Measurements from ENCODE around the gene USP36.
A peak's percentile ranks its signal among the peaks of the same experiment; 100 is the strongest.
"Not testable (repeated sequence)": the region's sequence is repeated elsewhere in the genome, so short reads cannot be mapped to it uniquely, and the experiment has no call there.

Gene USP36

DNA sequence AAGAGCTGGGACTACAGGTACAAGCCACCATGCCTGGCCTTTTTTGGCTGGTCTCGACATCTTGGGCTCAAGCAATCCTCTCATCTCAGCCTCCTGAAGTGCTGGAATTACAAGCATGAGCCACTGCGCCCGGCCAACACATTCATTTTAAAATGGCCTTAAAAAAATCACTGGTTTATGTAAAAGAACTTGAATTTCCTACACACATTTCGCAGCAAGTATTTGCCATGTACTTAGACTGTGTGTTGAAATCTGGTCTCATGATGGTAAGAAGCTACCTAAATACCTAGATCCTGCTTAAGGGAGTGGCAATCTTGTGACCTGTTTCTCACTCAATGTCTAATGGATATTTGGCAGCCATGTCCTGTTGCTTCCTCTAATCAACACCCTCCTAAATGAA, 50.1 kb downstream of the USP36 start:
- DNase-seq (ENCODE audit: low read depth): no peak

DNA sequence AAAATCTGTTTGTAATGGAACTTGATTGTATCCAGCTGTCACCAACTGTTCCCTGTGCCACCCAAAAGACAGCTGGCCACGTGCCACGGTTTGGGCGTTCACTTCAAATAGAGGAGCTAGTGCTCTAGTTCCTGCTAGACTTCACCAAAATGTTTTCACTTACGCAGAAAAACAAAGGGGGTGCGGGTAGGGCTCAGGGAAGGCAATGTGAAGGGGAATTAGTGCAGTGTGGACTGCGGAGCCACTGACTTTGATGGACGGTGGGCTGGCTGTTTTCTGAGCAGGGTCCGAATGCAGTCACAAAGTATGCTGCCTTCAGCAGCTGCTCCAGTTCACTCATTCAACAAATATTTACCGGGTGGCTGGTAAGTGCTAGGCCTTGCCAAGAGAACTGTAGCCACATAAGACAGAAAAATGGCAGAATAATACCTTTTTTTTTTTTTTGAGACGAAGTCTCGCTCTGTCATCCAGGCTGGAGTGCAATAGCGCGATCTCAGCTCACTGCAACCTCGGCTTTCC, 50.9 kb downstream of the USP36 start:
- no peak for DNase-seq (ENCODE audit: low read depth)

DNA sequence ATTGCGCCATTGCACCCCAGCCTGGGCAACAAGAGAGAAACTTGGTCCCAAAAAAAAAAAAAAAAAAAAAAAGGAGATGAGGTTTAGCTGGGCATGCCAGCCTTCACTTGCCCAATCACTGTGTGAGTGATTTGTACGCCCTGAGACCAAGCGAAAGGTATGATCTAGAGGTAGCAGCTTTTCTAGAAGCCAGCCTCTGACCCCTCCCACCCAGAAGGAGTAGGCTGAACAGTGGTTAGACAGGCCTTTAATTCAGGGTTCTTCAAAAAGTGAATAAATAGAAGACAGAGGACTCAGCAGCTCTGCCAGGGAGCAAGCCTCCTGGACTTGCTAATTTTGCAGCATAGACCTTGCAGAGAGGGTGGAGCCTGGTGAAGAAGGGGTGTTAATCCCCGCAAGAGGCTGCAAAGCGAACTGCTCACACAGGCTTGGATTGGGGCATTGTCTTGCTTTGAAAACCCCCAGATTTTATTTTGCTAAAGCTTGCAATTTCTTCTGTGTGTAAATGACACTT, 51.4 kb downstream of the USP36 start:
- no peak for DNase-seq (ENCODE audit: low read depth)

DNA sequence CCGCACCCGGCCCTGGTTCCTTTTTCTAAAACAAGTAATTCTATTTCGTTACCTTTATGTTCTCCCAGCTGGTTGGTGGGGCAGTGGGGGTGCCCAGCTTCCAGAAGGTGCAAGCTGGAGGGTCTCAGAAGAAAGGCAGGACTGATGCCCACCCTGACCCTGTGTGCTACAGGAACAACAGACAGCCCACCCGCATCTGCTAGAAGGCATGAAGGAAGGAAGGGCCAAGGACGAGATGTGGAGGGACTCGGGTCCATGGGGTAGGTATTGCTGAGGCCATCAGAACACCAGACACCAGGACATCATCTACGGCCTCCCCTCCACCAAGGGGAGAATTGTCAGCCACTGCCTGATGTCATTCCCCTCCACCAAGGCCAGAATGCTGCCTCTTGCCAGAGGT, 52.2 kb downstream of the USP36 start:
- no peak for DNase-seq (ENCODE audit: low read depth)

DNA sequence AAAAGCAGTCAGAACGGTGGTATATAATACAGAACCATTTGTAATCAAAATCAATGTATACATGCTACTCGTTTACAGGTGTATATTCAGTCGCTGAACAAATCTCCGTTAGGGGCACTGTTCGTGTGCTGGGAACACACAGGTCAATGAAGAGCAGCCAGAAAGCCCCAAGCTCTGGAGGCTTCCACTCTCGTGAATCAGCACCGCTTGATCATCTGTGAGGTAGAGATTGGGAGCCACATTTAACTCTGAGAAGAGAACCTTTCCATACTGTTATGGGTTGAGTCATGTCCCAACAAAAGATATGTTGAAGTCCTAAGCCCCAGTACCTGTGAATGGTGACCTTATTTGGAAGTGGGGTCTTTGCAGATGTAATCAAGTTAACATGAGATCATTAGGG, 53.2 kb downstream of the USP36 start:
- no peak for DNase-seq (ENCODE audit: low read depth)

DNA sequence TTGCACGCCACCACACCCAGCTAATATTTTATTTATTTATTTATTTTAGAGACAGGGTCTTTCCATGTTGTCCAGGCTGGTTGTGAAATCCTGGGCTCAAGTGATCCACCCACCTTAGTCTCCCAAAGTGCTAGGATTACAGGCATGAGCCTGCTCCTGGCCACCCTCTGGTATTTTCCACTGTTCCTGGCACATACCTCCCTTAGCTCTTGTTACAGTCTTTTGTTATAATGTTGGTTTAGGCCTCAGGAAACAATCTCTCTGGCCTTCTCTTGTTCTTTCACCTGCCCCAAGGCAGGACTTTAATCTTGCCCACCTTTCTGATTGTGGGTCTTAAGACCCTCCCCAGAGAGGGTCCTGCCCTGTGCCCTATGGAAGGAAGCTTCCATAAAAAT, 55.0 kb downstream of the USP36 start:
- no peak for DNase-seq (ENCODE audit: low read depth)

DNA sequence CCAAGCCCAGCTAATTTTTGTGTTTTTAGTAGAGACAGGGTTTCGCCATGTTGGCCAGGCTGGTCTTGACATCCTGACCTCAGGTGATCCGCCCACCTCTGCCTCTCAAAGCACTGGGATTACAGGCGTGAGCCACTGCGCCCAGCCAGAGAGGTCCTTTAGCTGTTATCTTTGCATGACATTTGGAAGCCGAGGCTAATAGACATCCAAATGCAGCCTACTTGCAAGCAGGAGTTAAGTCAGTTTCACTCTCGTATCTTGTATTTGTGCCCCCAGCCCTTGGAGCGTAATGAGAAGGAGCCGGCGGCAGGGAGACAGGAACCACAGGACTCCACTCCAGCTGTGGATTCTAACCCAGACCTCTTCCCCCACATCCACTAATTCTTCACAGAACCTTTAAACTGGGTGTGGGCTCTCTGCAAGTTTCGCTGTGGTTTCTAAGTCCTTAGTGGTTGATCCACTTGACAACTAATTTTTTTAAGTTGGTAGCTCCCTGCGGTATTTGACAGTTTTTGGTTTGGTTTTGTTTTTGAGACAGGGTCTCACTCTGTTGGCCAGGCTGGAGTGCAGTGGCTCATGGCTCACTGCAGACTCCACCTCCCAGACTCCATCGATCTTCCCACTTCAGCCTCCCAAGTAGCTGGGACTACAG, 55.5 kb downstream of the USP36 start:
- no peak for DNase-seq (ENCODE audit: low read depth)

DNA sequence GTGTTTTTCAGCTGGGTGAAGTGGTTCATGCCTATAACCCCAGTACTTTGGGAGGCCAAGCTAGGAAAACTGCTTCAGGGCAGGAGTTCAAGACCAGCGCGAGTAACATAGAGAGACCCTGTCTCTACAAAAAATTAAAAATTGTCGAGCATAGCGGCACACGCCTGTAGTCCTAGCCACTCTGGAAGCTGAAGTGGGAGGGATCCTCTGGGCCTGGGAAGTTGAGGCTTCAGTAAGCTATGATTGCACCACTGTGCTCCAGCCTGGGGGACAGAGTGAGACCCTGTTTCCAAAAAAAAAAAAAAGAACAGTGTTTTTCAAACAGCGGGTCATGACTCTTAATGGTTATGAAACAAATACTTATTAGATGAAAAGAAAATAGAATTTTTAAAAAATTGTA, 56.3 kb downstream of the USP36 start:
- no peak for DNase-seq (ENCODE audit: low read depth)

DNA sequence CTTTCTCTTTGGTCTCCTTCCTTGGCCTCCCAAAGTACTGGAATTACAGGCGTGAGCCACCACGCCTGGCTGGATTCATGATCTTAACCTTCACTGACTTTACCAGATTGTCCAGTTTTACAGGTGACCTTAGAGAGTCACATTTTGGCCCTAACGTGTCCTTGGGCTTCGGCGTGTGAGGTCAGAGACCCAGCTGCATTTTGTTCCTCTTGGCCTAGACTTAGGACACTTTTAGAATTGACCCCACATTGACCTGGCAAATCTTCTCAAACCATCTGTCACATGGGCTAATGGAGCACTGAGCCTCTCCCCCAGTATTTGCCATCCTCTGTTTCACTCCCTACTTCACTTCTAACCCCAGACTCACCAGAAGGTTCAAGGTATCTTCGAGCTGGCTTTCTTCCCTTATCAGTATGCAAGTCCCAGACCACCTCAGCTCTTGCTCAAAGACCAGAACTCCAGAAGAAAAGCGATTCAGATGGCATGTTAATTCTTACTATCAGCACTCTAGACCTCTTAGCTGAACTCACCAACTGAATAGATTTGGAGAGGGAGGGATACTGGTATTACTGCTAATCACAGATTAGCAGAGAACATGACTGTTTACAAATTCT, 56.8 kb downstream of the USP36 start:
- no peak for DNase-seq (ENCODE audit: low read depth)

DNA sequence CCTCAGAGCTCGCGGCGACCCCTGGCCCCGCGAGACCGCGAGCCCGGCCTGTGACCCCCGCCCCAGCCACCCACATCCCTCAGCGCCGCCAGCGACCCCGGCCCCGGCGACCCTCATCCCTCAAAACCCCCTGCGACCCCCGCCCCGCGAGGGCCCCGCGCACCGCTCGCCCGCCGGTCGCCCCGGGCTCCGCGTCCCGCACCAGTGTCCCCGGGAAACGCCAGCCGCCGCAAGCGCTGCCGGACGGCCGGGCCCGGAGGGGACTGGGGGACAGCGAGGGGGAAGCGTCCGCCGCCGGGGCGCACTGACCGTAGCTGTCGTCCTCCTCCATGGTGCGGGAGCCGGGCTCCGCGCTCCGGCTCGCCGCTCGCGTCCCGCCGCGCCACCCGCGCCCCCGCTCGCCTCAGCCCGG, 58.7 kb downstream of the USP36 start, which contains the start of gene CYTH1:
TSS of gene CYTH1 (minus strand) at position 381 of the 412 bp plus-strand sequence. CDS start at position 331, 50 bp downstream.
- DNase-seq (ENCODE audit: low read depth): no peak

DNA sequence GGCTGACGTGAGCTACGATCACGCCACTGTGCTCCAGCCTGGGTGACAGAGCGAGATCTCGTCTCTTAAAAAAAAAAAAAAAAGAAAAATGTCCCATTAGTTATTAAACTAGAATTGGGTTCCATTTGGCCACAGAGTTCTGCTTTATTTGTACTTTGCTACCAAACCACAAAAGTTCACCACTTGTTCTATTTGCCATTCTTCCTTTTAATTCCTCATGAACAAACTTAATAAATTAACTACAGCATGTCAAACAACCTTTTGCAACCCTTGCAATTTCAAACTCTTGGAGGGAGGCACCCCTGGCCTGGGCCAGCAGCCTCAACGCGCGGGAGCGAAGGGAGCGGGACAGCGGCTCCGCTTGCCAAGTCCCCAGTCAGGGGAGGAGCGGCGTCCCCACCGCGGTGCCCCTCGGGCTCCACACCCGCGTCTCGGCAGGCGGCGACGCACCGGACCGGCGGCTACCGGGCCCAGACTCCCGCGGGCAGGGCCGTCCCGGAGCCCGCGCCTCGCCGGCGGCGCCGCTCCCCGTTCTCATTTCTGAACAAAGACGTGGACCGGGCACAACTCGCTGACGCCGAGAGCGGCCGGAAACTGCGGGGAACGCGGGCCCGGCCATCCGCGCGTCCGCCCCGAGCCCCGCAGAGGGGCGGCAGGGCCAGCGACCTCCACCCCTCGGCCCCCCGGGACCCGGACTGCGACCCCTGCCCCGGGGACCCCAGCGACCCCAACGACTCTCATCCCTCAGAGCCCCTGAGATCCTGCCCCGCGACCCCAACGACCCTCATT, 59.3 kb downstream of the USP36 start:
- DNase-seq (ENCODE audit: low read depth): no peak

DNA sequence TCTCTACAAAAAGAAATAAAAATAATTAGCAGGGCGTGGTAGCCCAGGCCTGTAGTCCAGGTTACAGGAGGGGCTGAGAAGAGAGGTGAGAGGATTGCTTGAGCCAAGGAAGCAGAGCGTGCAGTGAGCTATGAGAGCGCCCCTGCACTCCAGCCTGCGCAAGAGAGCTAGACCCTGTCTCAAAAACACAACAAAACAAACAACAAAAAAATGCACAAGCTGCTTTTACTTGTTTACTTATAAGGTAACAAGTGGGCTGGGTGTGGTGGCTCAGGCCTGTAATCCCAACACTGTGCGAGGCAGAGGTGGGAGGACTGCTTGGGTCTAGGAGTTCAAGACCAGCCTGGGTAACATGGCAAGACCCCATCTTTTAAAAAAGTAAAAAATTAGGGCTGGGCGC, 60.3 kb downstream of the USP36 start:
- DNase-seq (ENCODE audit: low read depth): no peak

DNA sequence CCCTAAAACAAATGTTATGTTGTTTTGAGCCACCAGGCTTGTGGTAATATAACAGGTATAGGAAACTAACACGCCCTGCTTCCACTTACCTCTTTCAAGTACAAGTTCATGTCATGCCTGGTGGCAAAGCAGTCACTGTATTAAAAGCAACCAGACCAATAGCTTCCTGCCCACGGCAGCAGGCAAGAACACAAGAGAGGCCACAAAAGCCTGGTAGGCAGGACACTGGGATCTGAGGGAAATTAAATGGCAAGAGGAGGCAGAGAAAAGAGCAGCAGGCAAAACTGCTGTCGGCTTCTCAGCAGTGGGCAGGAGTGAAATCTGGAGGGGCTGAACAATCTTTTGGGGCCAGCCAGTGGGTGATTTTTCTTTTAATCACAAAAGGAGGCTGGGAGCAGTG, 60.8 kb downstream of the USP36 start:
- DNase-seq (ENCODE audit: low read depth): peak; percentile 51

DNA sequence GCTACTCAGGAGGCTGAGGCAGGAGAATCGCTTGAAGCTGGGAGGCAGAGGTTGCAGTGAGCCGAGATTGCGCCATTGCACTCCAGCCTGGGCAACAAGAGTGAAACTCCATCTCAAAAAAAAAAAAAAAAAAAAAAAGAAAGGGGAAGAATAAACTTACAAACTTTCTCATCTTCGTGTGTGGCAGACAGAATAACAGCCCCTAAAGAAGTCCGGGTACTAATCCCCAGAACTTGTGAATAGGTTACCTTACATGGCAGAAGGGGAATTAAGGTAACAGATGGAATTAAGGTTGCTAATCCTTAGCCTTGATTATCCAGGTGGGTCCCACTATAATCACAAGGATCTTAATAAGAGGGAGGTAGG, 61.3 kb downstream of the USP36 start:
- DNase-seq (ENCODE audit: low read depth): not testable (repeated sequence)

DNA sequence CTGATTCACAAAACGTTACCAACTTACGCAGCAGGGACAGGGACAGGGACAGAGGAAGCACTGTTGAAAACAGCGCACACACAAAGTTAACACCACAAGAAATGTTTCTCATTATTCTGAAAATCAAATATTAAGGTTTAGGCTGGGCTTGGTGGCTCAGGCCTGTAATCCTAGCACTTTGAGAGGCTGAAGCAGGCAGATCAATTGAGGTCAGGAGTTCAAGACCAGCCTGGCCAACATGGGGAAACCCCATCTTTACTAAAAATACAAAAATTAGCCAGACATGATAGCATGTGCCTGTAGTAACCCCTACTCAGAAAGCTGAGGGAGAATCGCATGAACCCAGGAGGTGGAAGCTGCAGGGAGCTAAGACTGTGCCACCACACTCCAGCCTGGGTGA, 62.7 kb downstream of the USP36 start:
- DNase-seq (ENCODE audit: low read depth): no peak

DNA sequence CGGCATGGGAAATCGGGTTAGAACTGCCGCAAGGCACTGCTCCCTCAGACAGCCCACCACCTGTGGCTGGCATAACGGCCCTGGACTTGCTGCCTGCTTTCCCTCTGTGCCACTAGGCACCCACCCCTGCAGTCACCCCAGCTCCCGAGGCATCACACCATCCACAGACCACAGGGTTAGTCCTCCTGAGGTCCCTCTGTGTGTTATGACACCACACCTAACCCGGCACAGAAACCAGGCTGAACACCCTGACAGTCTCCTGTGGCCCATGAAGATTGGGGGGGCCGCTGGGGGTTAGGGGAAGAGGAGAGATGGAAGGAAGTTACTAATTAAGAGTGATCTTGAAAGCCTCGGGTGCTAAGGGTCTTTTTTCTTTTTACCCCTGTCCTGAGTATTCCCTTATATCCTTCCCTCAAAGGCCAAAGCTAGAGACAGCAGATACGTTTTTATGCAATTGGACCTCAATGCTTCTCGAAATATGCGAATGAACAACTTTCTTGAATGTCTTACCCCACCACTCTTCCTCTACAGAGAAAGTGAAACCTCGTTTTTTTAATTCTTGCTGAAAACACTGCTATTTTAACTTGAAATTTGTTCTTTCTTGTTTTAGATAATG, 65.5 kb downstream of the USP36 start:
- DNase-seq (ENCODE audit: low read depth): peak; percentile 60

DNA sequence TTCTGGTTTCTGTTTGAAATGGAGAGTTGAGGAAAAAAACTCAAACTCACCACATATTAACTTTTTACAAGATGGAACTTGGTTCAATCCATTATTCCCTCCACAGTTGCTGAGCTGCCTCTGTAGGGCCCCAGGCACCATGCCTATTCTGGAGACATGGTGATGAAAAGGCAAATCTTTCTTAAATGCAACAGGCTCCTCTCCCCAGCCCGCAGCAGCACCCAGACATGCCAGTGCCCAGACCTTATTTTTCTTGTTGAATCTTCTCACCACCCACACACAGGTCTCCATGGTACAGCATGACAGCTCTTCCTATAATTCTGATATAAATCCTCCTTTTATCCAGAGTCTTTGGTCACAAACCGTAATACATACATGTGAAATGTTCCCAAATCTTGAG, 66.2 kb downstream of the USP36 start:
- DNase-seq (ENCODE audit: low read depth): no peak

DNA sequence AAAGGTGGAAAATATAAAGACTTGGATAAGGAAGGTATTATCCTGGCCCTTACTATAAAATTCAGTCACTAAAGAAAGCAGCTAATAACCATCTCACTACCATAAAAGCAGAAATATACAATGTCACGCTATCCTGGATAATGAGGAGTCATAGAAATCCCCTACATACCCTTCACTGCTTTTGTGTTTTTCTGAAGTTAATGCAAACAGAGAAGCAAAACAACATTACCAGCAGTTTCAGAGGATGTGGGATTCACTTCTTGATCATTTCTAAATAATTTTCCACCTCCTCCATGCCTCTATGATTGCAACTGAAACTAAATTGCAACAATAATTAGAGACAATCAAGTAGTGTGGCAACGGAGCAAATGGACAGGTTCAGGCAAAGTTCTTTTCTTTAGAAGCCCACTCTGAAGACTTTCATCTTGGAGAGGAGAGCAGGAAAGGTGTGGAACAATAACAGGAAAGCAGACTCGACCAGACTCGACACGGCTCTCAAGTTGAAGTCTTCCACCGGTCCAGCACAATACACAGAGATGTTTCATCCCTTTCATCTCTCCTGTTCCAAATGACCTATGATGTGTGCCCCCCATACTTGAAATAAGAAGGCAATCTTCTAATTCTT, 68.7 kb downstream of the USP36 start:
- no peak for DNase-seq (ENCODE audit: low read depth)

DNA sequence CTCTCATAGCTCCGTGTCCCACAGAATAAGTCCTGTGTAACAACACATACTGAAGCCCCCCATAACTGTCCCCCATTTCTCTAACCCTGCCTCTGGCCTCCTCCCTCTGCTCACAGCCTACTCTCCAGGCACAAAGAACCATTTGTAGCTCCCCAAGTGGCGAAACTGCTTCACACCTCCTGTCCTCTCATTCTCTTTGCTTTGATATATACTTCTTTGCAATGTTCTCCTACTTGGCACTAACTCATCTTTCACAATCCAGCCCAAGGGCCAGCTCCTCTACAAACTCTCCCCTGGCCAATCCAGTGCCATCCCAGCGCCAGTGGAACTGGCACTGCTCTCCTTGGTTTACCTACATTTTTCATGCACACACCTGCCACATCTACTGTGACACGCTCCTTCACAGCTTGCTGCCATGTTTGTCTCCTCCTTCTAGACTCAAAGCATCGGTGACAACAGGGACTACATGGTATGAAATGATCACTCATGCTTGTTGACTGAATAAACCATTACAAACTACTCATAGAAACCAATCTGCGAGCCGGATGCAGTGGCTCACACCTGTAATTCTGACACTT, 71.3 kb downstream of the USP36 start:
- DNase-seq (ENCODE audit: low read depth): no peak

DNA sequence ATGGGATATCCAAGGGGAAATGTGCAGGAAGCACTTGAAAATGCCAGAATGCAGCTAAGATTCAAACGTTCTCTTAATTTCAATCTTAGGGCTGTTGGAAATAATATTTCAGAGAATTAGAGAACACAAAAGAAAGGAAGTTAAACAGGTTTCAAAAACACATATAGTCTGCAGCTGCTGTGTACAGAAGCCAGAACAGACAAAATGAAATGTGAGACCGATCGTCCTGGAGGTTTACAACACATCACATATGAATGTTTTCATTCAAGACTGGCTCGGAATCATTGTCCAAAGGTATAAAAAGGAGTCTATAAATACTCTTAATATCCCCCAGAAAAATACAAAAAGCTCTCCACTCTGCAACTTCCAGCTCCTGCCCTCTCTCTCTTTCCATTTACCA, 72.8 kb downstream of the USP36 start:
- DNase-seq (ENCODE audit: low read depth): no peak

DNA sequence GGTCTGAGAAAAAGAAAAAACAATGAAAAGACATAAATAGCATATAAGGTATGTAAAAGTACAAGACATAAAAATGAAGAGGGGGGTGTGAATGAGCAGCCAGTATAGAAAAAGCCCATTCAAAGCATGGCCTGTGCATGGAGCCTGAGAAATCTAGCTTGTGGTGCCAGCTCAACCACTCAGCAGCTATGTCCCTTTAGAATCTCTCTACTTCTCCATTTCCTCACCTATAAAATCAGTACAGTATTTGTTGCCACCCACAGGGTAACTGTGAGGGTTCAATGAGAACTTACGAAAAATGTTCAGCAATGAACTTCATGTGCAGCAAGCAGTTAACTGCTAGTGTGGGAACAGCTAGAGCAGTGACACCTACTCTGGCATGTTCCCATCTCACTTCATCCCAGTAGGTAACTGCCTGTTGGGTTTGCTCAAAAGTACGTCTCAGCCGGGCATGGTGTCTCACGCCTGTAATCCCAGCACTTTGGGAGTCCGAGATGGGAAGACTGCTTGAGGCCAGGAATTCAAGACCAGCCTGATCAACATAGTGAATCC, 73.8 kb downstream of the USP36 start:
- no peak for DNase-seq (ENCODE audit: low read depth)
